Prostate gland (tissue), 2 donors: ENCODE data around the gene DNAJB14.

Experiments
- CTCF ChIP-seq, 4 experiments: fragments of 200-600 bp in 2 of 4; fragments of 450-650 bp in 2 of 4; sonication (generic) in 2 of 4; IDR thresholded peaks; 1 replicate in 3 of 4; 2 replicates in 1 of 4; pipeline ENCODE4 v1.5.1; 2016 to 2019; ENCODE audit warnings: antibody characterized with exemption in 4 of 4, mild to moderate bottlenecking in 2 of 4, moderate library complexity in 2 of 4
- POLR2A ChIP-seq: fragments of 450-650 bp; IDR thresholded peaks from one replicate; pipeline ENCODE4 v1.6.1; 2016; ENCODE audit warnings: antibody characterized with exemption, mild to moderate bottlenecking
- POLR2AphosphoS5 ChIP-seq: sonication (generic); formaldehyde crosslinking; IDR thresholded peaks from one replicate; pipeline ENCODE4 v1.6.1; 2017; ENCODE audit warnings: antibody characterized with exemption

- TF ChIP-seq CTCF (IDR thresholded peaks at IDR 0.05), result no peak
- no peak for TF ChIP-seq POLR2A
- TF ChIP-seq POLR2AphosphoS5, result no peak
These were observed 98.9 kb downstream of the DNAJB14 start for GRCh38 chr4:99847362-99847976.
